Stimulated activated CD8-positive, alpha-beta memory T cell treated with anti-CD3 and anti-CD28 coated beads, Interleukin-7, amount 100 ng/mL, for 4 hours (primary cell): ENCODE measurements around the gene CFAP92.
"Not testable (repeated sequence)": the region's sequence is repeated elsewhere in the genome, so short reads cannot be mapped to it uniquely, and the experiment has no call there.

ENCODE experiments used
- DNase-seq, 2 donors: peaks; one replicate each; pipeline ENCODE4 v3.0.0-alpha.2; 2020; ENCODE audit warnings: low read depth in 2 of 2

CFAP92 gene

DNA sequence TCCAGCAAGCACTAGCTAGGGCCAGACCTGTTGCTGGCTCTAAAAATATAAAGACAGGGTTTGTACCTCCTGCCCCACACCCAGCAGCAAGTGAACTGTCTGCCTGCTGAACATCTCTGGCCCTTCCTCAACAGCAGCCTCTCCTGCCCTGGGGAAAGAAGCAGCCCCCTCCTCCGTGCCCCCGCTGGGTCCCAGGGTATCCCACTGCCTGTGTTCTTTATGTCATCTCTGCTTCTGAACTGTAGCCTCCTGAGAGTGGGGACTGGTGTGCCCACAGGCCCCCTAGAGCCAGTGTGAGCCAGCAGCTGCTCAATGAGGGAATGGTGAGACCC is 60.0 kb downstream of the CFAP92 start:
- no peak for DNase-seq

DNA sequence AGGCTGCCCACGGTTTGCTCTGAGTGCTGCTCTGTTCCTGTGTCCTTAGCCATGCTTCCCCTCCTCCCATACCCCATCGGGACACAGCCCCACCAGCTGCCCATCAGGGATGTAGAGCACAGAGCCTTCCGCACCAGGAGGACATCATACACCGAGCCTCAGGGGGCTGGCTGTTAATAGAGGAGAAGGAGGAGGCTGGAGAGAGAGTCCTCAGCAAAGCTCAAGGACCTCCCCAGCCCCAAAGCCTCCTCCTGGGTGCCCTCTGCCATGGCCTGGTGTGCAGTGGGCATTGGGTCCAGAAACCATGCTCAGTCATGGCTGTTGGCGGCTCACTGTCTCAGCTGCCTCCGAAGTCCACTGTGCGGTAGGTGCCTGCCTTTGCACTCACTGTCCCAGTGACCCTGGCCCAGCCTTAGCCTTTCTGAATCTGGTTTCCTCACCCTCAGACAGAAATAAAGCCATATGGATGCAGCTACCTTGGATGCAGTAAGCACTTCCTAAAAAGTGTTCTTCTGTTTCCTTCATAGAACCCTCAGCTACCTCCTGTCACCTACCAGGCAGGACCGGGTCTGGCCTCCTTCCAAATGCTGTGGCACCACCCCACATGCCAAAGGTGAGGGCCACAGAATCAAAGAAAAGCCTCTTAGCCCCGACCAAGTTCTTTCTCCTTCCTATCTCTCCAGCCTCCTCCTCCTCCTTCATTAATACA is 60.5 kb downstream of the CFAP92 start:
- DNase-seq = no peak

DNA sequence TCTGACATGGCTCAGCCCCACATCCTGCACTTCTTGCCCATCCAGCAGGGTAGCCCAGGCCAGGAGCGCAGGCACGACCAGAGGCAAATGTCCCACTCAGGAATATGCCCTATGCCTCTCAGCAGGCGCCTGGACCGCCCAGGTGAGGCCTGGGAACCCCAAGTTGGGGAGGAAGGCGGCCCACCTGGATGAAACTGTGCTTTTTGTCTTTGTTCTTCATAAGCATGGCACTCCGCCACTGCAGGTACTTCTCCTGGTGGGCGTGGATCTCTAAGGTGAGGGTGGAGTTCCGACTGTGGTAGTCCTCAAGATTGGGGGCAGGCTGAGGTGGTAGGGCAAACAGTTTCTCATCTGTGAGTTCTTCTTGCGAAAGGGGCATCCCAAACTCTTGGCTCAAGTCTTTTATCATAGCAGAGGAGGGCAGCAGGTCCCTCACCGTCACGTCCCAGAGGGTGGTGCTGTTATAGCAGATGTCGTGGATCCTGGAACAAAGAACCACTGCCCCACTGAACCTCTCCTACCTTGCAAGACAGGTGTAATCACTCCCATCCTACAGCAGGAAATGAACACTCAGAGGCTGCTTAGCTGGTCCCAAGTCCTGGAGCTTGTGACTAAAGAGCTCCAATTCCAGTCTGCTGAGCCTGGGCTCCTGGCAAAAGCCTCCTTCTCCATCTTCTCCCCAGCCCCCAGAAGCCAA is 61.2 kb downstream of the CFAP92 start:
- no peak for DNase-seq

DNA sequence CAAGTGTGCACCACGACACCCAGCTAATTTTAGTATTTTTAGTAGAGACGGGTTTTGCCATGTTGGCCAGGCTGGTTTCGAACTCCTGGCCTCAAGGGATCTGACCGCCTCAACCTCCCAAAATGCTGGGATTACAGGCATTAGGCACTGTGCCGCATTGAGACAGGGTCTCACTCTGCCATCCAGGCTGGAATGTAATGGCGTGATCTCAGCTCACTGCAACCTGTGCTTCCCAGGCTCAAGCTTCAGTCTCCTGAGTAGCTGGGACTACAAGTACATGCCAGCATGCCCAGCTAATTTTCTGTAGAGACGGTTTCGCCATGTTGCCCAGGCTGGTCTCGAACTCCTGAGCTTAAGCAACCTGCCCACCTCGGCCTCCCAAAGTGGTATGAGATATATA is 62.8 kb downstream of the CFAP92 start:
- no peak for DNase-seq

DNA sequence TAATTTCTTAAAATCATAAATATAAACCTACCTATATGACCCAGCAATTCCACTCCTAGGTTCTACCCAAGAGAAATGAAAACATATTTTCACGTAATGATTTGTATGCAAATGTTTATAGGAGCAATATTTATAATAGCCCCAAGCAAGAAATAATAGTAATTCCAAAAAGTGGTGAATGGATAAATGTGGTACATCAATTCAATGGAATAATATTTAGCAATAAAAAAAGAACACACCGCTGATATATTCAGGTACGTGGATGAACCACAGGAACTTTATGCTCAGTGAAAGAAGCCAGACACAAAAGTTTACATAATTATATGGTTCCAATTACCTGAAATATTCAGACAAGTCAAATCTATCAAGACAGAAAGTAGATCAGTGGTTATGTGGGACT is 64.5 kb downstream of the CFAP92 start:
- DNase-seq = no peak

DNA sequence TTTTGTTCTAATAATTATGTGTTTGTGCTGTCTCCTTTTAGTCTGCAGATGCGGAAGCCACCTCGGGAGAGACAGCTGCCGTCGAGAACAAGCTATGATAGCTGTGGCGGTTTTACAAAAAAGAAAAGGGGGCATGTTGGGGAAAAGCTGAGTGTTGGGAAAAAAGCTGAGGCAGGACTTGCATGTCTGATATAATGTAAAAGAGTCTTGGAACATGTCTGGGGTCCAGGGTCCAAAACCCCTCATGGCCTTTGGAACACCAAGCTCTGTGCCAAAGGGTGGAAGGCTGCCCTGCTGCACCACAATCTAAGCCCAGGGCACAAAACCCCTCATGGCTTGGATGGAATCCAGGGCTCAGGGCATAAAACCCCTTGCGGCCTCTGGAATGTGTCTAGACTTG is 69.9 kb downstream of the CFAP92 start:
- DNase-seq = not testable (repeated sequence)

DNA sequence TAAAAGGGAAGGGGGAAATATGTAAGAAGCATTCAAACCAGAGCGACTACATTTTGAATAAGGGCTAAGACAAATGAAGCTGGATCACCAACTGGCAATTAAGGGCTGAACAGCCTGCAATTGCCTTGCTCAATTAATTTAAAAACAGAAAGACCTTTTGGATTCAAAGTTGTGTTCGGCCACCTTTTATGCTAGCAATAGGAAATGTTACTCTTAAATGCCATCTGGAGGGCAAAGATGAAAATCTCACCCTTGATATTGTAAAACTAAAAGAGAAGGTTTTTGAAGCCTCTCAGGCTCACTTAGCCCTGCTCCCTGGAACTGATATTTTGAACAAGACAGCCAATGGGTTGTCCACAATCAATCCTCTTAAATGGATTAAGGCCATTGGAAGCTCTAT is 70.3 kb downstream of the CFAP92 start:
- no peak for DNase-seq

DNA sequence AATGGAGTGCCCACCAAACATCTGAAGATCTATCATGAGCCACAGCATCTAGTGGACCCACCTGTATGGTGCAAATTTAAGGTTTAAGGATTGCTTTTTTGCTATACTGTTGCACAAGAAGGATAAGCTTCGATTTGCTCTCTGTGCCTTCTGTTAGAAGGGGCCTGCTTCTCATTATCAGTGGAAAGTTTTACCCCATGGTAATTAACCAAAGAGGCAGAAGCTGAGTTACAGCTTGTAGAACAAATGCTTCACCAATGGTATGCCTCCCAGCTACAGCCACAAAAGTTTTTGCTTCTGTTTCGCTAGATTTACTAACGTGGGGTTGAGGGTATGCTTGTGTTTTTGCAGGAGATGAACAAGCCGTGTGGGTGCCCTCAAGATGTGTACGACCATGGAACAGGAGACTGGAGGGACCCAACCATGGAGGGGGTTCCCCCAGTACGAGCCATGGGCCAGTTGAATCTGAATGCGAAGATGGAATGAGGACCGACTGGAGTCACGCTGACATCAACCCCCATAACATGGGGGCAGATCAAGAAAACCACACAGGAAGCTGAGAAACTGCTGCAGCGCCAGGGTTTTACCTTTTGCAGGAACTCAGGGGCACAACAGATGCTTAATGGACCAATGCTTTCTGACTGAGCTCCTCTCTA is 70.9 kb downstream of the CFAP92 start:
- DNase-seq = peak; percentile 34 to 41

DNA sequence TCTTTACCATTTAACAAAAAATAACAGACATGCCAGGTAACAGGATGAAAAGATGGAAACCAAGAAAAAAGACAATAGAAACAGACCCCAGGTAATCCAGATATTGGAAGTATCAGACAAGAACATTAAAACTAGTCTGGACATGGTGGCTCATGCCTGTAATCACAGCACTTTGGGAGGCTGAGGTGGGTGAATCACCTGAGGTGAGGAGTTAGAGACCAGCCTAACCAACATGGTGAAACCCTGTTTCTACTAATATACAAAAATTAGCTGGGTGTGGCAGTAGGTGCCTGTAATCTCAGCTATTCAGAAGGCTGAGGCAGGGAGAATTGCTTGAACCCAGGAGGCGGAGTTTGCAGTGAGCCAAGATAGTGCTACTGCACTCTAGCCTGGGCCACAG is 73.9 kb downstream of the CFAP92 start:
- DNase-seq = no peak

DNA sequence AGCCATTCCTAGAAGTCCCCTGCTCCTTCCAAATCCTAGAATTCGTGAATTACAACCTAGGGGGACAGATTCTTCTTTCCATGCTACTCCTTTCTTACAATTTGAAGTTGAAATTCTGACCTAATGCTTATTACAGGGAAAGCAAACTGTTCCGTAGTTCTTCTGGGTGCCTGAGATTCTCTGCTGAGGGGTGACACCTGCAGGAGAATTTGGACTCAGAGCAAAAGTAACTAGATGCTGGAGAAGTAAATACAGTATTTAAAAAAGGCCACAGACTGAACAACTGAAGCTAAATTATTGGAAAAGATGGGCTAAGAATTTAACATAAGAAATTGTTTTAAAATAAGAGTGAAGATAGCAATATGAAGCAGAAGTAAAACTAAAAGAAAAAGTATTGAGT is 76.6 kb downstream of the CFAP92 start:
- DNase-seq = no peak

DNA sequence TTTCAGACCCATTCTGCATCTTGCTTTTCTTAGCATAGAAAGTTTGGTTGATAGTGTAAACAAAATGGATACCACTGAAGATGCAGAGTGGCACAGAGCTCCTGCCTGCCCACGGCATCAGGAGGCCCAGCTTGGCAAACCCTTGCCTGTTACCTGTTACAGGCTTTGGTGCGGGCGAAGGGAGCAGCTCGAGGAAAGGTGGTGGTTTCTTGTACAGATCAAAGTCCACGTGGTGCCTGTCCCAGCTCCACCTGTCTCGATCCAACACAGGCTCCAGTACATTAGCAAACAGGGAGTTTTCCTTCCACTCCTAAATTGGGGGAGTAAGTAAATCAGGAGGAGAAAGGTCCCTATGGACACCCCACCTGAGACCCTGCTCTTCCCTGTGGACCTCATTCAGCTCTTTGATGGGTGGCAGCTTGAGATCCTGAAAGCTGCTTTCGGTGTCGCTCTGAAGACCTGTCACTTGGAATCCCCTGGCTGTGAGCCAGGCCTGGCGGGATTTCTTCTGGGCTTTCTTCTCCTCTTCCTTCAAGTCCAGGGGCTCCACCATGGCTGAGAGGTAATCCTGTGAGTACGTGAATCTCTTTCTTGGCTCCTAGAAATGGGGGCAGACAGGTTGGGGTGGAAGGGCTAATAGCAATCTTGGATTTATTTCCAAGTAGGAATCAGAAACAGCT is 78.8 kb downstream of the CFAP92 start:
- no peak for DNase-seq

DNA sequence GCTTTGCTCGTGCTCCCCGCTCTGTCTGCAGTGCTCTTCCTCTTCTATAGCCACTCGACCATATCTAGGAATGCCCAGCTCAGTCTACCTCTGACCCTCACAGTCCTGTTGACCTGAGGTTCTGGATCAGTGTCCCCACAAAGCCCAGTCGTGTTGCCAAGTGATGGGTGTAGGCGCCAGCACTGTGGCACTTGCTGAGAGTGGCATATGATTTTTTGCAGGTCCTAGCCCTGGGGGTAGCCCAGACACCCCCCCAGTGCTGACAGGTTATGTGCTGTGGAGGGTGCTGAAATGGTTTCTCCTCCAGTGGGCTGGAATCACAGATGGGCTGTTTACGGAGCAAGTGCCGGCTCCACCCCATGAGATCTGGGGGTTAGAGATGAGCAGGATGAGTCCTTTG is 82.0 kb downstream of the CFAP92 start:
- no peak for DNase-seq

DNA sequence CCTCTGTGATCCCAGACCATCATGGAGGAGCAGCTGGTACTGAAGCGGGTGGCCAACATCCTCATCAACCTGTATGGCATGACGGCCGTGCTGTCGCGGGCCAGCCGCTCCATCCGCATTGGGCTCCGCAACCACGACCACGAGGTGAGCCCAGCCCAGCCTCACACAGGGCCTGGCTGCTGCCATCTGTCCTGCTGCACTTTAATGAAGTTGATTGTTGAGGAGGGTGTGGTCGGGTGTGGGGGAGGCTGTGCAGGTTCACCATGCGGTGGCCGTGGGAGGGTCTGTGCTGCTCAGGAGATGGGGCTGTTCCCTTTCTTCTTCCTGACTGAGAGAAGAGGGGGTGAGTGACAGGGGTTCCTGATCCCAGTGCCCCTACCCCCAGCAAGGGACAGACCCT is 83.9 kb downstream of the CFAP92 start:
- DNase-seq = no peak

DNA sequence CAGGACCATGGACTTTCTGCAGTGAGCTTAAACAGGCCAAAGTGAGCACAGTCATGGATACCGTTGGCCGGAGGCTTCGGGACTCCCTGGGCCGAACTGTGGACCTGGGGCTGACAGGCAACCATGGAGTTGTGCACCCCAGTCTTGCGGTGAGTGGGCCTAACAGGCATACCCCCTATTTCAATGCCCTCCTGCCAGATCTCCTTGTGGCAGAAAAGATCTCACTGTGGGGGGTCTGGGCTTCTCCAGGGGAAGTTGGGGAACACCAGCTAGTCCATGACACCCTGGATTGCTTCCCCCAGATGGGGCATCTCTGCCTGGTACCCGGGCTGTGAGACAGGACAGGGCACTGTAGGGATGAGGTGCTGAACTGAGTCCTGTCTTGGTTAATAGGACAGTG is 84.9 kb downstream of the CFAP92 start:
- no peak for DNase-seq

DNA sequence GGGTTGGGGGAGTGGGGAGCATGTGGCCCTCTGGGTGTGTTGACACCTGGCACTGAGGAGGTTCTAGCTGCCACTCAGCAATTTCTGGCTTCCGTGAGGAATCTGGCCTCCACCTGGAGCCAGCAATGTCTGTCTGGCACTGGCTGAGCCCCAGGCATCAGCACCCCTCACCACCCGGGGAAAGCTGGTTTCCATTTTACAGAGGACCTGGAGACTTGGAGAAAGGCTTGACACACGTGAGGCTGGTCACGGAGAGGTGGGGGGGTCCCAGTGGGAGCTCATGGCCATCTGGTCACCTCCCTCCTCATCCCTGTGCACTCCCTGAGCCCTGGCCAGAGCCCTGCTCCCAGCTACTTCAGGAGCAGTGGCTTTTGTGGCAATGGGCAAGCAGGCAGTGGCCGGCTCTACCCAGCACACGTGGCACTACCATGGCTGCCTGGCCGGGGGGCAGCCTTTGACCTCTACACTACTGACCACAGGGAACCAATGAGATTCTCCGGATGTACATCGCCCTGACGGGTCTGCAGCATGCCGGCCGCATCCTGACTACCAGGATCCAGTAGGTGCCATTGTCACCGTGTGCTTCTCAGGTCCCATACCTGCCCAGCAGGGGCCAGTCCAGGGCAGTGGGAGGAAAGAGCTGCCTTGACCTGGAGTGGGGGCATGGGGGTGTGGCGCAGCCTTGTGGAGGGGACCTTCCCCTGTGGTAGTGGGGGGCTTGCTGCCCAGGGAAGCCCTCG is 86.0 kb downstream of the CFAP92 start:
- no peak for DNase-seq

DNA sequence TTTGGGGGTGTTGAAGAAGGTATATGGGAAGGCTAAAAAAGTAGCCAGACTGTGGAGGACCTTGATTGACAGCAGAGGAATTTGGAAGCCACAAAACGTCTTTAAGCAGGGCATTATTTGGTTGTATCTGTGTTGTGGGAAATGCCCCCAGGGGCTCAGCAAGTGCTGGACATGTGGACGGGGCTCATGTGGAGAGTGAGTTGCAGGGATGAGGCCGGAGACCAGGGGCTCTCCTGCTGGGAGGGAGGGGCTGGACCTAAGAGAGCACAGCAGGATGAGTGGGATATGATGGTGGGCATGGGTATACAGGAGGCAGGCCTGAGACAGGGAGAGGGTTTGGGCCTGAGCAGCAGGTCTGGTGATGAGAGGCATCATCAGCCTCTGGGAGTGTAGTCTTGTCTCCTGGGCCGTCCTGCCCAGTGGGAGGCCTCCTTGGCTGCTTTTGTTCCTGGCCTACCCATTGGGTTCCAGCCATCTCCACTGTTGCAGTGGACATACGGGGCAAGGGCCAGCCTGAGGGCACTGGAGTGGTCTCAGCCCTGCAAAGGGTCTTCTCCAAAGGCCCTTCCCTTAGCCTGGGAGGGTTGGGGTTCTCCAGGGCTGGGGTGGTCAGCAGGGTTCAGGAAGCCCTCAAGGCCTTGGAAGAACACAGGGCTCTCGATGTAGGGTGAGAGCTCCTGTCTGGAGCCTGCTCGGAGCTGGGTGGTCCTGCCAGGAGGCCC is 86.9 kb downstream of the CFAP92 start:
- no peak for DNase-seq

DNA sequence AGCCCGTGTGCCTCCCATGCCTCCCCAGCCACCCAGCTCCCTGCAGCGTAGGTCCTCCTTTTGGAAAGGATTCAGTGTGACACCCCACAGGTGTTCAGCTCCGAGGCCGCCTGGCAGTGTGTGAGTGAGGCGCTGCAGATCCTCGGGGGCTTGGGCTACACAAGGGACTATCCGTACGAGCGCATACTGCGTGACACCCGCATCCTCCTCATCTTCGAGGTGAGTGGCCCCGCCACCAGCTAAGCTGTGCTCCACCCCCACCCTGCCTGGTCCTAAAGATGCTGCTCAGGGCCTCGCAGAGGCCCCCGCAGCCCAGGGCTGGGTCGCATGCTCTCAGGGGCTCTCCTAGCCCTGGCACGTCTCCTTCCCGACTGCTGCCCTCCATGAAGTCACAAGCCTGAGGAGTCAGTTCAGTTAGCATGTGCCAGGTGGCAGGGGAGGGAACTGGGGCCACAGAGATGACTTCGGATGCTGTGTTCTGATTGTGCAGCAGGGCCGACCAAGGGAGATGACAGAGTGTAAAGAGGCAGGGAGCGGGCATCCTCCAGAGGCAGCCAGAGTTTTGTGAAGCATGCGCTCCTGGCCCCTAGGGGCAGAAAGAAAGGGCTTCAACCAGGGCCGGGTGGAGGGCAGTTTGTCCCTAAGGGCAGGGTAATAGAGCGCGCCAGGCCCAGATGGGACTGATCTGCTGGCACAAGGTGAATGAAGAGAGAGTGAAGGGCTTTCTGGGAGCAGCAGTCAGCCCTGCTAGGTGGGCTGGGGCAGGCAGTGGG is 87.7 kb downstream of the CFAP92 start:
- no peak for DNase-seq

DNA sequence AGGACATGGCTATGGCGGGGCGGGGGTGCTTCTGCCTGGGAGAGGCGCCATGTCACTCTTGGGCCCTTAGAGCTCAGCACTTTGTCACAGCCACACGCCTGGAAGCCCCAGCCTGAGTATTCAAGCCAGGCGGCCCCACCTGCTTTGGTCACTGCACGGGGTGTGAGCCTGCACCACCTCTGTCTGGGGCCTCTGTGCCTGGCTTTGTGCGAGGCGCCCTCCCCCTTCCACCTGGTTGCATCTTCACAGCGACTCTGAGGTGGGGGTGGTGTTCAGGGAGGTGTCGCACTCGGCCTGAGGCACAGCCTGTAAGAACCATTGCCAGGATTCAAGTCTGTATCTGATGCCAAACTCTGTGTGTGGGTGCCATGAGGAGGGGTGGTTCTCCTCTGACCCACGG is 90.4 kb downstream of the CFAP92 start:
- DNase-seq = no peak

DNA sequence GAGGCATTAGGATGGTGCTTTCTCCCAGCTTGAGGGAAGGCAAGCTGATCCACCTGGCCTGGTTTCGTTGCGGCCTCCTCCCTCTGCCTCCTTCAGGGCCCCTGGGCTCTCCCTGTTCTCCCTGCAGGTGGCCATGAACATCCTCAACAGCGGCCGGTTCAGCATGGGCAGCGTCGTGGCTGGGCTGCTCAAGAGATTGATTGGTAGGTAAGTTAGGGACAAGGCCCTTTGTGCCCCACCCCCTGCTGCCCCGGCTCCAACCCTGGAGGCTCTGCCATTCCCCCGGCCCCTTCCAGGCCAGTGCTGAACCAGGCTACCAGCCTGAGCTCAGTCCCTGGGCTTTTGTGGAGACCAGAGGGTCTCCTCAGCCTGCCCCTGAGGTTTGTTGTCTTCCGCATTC is 91.5 kb downstream of the CFAP92 start:
- no peak for DNase-seq

DNA sequence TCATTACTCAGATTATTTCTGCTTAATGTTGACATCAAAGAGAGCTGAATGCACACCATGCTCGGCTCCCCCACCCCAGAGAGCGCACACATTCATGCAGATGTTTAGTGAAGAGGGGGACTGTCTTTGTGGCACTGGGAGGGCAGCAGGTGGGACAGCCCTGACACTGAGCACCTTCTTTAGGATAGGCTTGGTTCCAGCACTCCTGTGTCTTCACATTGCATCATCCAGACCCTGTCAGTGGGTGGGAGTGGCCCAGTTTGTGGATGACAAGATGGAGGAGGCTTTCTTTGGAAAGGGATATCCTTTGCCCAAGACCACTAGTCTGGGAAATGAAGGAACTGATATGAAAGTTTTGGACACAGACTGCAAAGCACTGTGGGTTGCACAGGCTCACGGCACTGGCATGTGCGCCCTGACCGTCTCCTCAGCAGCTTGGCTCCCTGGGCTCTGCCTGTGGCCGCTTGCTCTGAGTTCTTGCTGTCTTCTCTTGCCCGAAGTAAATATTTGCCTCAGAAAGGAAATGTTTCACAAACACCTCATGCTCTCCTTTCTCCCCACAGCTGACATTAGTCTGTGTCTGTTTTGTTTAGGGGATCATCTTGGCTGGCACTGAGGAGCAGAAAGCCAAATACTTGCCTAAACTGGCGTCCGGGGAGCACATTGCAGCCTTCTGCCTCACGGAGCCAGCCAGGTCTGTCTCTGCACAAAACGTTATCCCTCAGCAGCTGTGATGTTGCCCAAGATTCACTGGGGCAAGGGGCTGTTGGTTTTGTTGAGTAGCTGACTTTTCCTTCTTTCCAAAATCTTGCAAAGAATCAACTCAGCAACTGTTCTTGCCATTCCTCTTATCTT is 97.8 kb downstream of the CFAP92 start:
- DNase-seq = no peak
